Peyer's patch (tissue), 4 donors: ENCODE measurements around the gene FA2H. TPM values are rescaled to one million over a fixed set of nuclear protein-coding genes. Genes with fewer than 3 reads are reported as not detected.
"Not testable (repeated sequence)": the region's sequence is repeated elsewhere in the genome, so short reads cannot be mapped to it uniquely, and the experiment has no call there.

ENCODE experiments used
- DNase-seq, 3 donors: peaks; one replicate each; pipeline ENCODE4 v3.0.0-alpha.2; 2017 to 2019
- H3K27ac ChIP-seq, 4 donors: fragments of 200-600 bp; sonication (generic); one replicate each; pipeline ENCODE4 v1.5.1; 2016 to 2019
- H3K27me3 ChIP-seq, 2 donors: fragments of 200-600 bp; sonication (generic); one replicate each; pipeline ENCODE4 v1.5.1; 2019
- H3K36me3 ChIP-seq, 3 donors: fragments of 200-600 bp; sonication (generic); one replicate each; pipeline ENCODE4 v1.5.1; 2016 to 2019
- H3K4me1 ChIP-seq, 4 donors: fragments of 200-600 bp; sonication (generic); one replicate each; pipeline ENCODE4 v1.5.1; 2016 to 2019
- H3K4me3 ChIP-seq, 4 donors: fragments of 200-600 bp; sonication (generic); 1 replicate in 3 of 4; 2 replicates in 1 of 4; pipeline ENCODE4 v1.5.1; 2016 to 2019; ENCODE audit warnings: mild to moderate bottlenecking in 1 of 4
- H3K9me3 ChIP-seq, 4 donors: fragments of 200-600 bp; sonication (generic); one replicate each; pipeline ENCODE4 v1.5.1; 2016 to 2019; ENCODE audit warnings: mild to moderate bottlenecking in 1 of 4
- POLR2A ChIP-seq, 2 donors: fragments of 450-650 bp; IDR thresholded peaks; one replicate each; pipeline ENCODE4 v1.5.1; 2017; ENCODE audit warnings: antibody characterized with exemption in 2 of 2, mild to moderate bottlenecking in 2 of 2, moderate library complexity in 2 of 2
- total RNA-seq, 4 donors: library from RNA; depleted of rRNA; stranded (reverse); fragments of >200 nt; gene quantifications; one replicate each; pipeline ENCODE4 v1.1.0, GENCODE V29; 2016
- TF ChIP-seq, protein P1 (sequence below), 6 experiments: fragments of 450-650 bp in 4 of 6; fragments of 200-600 bp in 2 of 6; sonication (generic) in 1 of 6; IDR thresholded peaks; one replicate each; pipeline ENCODE4 v1.5.1; 2017 to 2019; ENCODE audit warnings: antibody characterized with exemption in 6 of 6, mild to moderate bottlenecking in 3 of 6, moderate library complexity in 1 of 6

Gene FA2H, protein sequence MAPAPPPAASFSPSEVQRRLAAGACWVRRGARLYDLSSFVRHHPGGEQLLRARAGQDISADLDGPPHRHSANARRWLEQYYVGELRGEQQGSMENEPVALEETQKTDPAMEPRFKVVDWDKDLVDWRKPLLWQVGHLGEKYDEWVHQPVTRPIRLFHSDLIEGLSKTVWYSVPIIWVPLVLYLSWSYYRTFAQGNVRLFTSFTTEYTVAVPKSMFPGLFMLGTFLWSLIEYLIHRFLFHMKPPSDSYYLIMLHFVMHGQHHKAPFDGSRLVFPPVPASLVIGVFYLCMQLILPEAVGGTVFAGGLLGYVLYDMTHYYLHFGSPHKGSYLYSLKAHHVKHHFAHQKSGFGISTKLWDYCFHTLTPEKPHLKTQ
- total RNA-seq: 10 to 100 TPM in 3 of 4 donors, 1 to 10 TPM in 1; 6.6 to 36.9 (median 24.7) TPM

DNA sequence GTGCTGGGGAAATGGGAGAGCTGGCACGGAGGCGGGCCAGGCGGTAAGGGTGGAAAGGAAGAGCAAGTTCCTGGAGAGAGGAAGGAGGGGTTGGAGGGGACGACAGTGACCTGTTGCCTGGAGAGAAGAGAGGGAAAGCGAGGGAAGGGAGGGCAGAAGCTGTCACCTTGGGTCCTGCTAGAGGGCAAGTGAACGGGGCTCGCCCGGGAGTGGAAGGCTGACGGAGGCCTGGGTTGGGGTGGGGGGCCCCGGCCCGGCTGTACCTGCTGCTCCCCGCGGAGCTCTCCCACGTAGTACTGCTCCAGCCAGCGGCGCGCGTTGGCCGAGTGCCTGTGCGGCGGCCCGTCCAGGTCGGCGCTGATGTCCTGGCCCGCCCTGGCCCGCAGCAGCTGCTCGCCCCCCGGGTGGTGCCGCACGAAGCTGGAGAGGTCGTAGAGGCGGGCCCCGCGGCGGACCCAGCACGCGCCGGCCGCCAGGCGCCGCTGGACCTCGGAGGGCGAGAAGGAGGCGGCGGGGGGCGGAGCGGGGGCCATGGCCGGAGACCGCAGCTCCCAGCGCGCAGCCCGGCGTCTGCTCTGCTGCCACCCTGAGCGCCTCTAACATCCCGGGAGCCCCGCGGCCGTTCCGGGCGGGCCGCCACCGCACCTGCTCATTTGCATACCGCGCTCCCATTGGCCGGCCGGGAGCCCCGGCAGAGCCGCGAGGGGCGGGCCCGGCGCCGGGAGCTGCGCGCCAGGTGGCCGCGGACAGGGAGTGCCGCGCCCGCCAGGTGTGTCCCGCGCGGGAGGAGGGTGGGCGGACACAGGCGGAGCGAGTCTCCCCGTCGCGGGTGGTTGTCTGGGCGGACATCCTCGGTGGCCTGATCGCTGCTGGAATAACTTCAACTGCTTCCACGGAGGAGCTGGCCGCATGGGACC, at the start of gene FA2H:
Gene FA2H (minus strand): TSS at position 598 of the 917 bp plus-strand sequence. CDS start 65 bp downstream, at position 533.
- Histone ChIP-seq H3K27ac (peak within 1 kb of the TSS; percentile 66 to 93 (median 81)), H3K4me3 (peak within 1 kb of the TSS; percentile 56 to 86 (median 66)), H3K9me3 (no peaks in the 10 kb centered on the region), H3K27me3 (no peaks in the 10 kb centered on the region), H3K4me1 (peaks cover 0 to 17% (median 2%) of the 10 kb centered on the region in 4 donors), H3K36me3 (no peaks in the 10 kb centered on the region)
- peak; percentile 92 to 97 for TF ChIP-seq POLR2A (IDR thresholded peaks at IDR 0.05)
- TF ChIP-seq, protein P1, sequence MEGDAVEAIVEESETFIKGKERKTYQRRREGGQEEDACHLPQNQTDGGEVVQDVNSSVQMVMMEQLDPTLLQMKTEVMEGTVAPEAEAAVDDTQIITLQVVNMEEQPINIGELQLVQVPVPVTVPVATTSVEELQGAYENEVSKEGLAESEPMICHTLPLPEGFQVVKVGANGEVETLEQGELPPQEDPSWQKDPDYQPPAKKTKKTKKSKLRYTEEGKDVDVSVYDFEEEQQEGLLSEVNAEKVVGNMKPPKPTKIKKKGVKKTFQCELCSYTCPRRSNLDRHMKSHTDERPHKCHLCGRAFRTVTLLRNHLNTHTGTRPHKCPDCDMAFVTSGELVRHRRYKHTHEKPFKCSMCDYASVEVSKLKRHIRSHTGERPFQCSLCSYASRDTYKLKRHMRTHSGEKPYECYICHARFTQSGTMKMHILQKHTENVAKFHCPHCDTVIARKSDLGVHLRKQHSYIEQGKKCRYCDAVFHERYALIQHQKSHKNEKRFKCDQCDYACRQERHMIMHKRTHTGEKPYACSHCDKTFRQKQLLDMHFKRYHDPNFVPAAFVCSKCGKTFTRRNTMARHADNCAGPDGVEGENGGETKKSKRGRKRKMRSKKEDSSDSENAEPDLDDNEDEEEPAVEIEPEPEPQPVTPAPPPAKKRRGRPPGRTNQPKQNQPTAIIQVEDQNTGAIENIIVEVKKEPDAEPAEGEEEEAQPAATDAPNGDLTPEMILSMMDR (IDR thresholded peaks at IDR 0.05): peak in 3 of 6 experiments; percentile 42 to 61 (median 53)
- DNase-seq: peak; percentile 80 to 96 (median 94)

DNA sequence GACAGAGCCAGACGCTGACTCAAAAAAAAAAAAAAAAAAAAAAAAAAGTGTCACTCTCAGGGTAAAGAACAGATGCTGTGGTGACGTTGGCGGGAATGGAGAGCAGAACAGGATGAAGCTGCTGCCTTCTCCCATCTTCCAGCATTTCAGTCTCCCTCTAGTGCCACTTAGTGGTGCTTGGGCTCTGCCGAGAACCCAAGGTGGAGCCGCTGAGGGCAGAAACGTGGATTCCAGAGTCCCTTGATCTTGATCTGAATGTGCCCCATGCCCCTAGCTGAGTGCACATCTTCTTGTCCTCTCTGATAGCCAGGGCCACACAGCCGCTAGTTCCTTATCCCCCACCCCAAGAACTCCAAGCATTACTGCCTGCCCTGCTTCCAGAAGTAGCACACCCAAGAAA, 43.2 kb upstream of the FA2H start:
- TF ChIP-seq, protein P1 (IDR thresholded peaks at IDR 0.05): no peak
- no peak for TF ChIP-seq POLR2A (IDR thresholded peaks at IDR 0.05)
- peak in 1 of 3 donors; percentile 23 for DNase-seq
- H3K27me3 ChIP-seq: no peaks in the 10 kb centered on the region
- no peak overlapping the region for H3K4me3 ChIP-seq
- H3K27ac ChIP-seq: no peak overlapping the region
- no peaks in the 10 kb centered on the region for H3K36me3 ChIP-seq
- no peaks in the 10 kb centered on the region for H3K9me3 ChIP-seq
- H3K4me1 ChIP-seq: peaks cover 0 to 4% (median 0%) of the 10 kb centered on the region in 4 donors

DNA sequence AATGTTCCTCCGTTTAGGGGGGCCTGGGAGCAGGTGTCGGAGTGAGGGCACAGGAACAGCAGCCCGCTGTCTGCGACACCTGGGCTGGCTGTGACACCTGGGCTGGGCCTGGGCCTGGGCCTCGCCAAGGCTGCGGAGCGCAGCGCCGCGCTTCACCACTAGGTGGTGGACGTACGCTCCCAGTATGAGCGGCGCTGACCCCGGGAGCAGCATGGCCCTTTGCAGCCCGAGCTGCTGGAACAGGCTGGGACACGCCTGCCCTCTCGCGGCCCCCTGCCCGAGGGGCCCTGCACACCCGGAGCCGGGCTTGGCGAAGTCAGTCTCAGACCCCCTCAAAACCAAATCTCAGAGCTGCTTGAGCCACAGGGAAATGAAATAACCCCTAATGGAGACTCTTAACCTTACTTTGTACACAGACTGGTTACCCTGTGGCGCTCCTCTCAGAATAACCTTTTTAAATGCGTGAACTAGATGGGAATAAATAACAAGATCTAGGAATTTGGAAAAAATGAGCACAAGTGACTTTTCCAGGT, 38.6 kb upstream of the FA2H start:
- H3K4me1 ChIP-seq: peaks cover 0 to 4% (median 0%) of the 10 kb centered on the region in 4 donors
- no peak overlapping the region for H3K4me3 ChIP-seq
- no peaks in the 10 kb centered on the region for H3K9me3 ChIP-seq
- TF ChIP-seq, protein P1 (IDR thresholded peaks at IDR 0.05): peak; percentile 70 to 98 (median 90)
- no peak for TF ChIP-seq POLR2A (IDR thresholded peaks at IDR 0.05)
- no peaks in the 10 kb centered on the region for H3K27me3 ChIP-seq
- DNase-seq: peak; percentile 58 to 90 (median 89)
- no peak overlapping the region for H3K27ac ChIP-seq
- H3K36me3 ChIP-seq: no peaks in the 10 kb centered on the region

DNA sequence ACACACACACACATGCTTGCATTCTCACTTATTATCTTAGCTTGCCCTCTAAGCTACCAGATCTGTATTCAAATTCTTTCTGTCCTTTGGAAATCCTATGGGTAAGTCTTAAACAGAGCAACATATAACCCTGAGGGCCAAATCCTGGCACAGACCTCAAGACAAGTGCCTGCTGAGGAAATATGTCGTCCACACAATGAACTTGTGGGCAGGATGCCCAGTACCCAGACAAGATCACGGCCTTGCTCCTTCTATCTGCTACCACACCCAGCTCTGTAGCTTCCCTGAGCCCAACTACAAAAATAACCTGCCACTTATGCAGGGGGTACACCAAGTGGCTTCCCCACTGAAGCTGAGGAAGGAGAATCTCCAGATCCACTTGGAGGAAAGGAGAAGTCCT, 37.3 kb upstream of the FA2H start:
- TF ChIP-seq POLR2A (IDR thresholded peaks at IDR 0.05): no peak
- TF ChIP-seq, protein P1 (IDR thresholded peaks at IDR 0.05): no peak
- no peak for DNase-seq
- no peaks in the 10 kb centered on the region for H3K36me3 ChIP-seq
- H3K4me3 ChIP-seq: no peak overlapping the region
- no peak overlapping the region for H3K27ac ChIP-seq
- H3K9me3 ChIP-seq: no peaks in the 10 kb centered on the region
- peaks cover 0 to 4% (median 0%) of the 10 kb centered on the region in 4 donors for H3K4me1 ChIP-seq
- H3K27me3 ChIP-seq: no peaks in the 10 kb centered on the region

DNA sequence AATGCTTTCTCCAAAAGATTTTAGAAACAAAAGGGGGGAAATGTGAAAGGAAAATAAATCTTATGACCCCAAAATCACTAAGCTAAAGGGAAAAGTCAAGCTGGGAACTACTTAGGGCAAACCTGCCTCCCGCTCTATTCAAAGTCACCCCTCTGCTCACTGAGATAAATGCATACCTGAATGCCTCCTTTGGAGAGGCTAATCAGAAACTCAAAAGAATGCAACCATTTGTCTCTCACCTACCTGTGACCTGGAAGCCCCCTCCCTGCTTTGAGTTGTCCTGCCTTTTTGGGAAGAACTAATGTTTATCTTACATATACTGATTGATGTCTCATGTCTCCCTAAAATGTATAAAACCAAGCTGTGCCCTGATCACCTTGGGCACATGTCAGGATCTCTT, 36.6 kb upstream of the FA2H start:
- not testable (repeated sequence) for H3K27me3 ChIP-seq, DNase-seq, H3K4me3 ChIP-seq, H3K36me3 ChIP-seq, H3K9me3 ChIP-seq, H3K4me1 ChIP-seq, H3K27ac ChIP-seq
